Activated CD4-positive, alpha-beta T cell treated with anti-CD3 and anti-CD28 coated beads, Interleukin-2, amount 50 U/mL, for 4 hours (primary cell): ENCODE measurements around the gene CCHCR1.

Experiments used
- DNase-seq, 2 experiments: peaks; one replicate each; pipeline ENCODE4 v3.0.0-alpha.2; 2020

CCHCR1 gene

DNA sequence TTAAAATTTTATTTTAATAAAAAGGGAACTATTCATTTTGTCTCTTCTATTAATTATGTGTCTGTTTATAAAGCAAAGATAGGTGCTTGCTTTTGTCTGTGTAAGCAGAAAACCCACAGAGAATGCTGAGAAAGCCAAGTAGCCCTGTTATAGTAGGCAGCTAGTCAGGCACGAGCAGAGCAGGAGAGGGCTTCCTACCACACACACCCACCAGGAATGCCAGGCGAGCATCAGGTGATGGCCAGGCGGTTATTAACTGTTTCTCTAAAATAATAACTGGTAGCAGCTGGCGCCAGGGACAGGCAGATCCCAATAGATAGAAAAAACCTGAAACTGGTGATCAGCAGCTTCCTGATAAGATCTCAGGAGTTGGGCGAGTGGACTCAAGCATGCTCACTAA lies 60.9 kb downstream of the CCHCR1 start:
- no peak for DNase-seq

GRCh38 chr6:31096215-31096614 lies 61.4 kb downstream of the CCHCR1 start:
- DNase-seq, result no peak

DNA sequence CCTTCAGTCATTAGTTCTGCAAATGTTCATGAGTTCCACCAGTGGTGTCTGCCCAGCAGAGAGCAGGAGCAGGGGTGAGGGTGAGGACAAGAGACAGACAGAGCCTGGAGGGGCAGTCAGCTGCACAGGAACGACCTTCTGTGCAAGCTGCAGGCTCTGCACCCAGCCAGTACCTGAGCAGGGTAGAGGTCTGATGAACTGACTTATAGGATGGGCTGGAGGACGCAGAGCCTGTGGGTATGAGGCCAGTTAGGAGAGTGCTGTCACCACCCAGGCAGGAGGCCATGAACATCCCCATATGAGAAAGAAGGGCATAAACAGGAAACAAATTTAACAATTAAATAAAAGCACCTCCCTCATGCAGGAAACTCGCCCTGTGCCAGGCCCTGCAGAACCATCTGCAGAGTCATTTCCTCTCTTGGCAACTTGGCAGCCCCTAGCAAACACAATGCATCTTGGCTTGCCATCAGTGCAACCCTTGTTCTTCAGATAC lies 63.2 kb downstream of the CCHCR1 start:
- peak in 1 of 2 experiments; percentile 16 for DNase-seq

- DNase-seq, result no peak
These were observed 64.7 kb downstream of the CCHCR1 start for GRCh38 chr6:31092769-31093505.
